CD4-positive, alpha-beta T cell treated with Interleukin-4 for 1 hour (primary cell): ENCODE measurements around the gene TBX4.

Experiments
- DNase-seq, 2 donors: peaks; one replicate each; pipeline ENCODE4 v3.0.0-alpha.2; 2020 to 2022

TBX4 gene

DNA sequence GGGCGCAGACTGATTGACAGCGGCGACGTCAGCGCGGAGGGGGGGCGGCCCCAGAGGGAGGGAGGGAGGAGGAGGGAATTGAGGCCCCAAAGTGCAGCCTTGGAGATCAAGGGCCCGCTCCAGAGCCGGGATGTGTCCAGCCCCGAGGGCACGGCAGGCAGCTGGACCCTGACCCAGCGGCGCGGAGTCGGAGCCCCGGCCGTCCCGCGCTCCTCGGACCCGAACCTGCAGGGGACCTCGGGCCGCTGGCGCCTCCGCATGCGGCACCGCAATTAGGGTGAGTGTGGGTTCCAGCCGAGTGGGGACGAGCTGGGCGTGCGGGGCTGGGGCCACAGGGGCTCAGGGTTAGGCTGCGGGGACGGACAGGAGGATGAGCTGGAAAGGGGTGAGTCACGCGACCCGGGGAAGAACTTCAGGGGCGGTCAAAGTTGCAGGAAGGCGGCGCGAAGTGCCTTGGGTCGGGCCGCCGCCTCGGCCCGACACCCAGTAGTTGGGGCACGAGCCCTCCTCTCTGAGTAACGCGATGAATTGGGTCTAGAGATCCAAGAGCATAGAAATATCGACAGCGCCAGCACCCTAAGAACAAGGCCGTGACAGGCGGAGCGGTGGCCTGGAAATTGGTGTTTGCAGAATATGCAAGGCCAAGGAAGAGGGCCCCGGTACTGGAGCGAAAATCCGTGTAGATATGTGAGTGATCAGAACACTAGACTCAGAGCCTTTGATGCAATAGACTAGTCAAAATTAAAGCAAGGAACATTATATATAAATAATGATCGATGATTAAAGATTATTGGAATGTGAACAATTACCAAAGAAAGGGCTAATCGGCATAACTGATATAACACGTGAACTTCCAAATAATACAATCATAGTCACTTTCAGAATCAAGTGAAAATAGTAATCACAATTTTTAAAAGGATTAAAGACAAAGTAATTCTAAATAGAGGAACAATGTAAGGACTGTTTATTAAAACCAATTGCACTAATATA lies at the start of gene TBX4:
TSS of gene TBX4 (plus strand) at position 122 of the 990 bp plus-strand sequence. CDS start 4,069 bp downstream, outside the sequence.
- no peak for DNase-seq

- no peak for DNase-seq
Measured at GRCh38 chr17:61402978-61403800, 49.0 kb upstream of the TBX4 start.

- DNase-seq: no peak
Measured at GRCh38 chr17:61403801-61404662, 48.2 kb upstream of the TBX4 start.

DNA sequence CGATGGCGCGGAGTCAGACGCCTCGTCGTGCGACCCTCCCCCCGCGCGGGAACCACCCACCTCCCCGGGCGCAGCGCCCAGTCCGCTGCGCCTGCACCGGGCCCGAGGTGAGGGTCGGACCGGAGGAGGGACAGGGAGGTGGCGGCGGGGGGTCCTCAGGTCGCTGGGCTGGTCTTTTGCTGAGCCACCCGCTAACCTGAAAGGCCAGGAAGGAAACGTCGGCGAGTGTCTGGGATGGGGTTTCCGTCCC lies 47.6 kb upstream of the TBX4 start:
- DNase-seq: no peak

DNA sequence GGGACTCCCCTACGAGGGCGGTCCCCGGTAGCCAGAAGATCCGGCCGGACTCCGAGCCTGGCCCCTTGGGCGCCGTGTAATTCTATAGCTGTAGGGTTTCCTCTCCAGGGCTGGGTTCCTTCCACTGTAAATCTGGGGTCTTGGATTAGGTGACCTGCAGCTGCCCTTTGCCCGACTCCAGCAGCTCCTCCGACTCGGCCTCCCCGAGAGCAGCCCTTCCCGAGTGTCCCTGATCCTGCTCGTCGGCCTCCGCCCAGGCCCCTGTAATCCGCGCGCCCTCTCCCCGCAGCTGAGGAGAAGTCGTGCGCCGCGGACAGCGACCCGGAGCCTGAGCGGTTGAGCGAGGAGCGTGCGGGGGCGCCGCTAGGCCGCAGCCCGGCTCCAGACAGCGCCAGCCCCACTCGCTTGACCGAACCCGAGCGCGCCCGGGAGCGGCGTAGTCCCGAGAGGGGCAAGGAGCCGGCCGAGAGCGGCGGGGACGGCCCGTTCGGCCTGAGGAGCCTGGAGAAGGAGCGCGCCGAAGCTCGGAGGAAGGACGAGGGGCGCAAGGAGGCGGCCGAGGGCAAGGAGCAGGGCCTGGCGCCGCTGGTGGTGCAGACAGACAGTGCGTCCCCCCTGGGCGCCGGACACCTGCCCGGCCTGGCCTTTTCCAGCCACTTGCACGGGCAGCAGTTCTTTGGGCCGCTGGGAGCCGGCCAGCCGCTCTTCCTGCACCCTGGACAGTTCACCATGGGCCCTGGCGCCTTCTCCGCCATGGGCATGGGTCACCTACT lies 47.1 kb upstream of the TBX4 start:
- no peak for DNase-seq

DNA sequence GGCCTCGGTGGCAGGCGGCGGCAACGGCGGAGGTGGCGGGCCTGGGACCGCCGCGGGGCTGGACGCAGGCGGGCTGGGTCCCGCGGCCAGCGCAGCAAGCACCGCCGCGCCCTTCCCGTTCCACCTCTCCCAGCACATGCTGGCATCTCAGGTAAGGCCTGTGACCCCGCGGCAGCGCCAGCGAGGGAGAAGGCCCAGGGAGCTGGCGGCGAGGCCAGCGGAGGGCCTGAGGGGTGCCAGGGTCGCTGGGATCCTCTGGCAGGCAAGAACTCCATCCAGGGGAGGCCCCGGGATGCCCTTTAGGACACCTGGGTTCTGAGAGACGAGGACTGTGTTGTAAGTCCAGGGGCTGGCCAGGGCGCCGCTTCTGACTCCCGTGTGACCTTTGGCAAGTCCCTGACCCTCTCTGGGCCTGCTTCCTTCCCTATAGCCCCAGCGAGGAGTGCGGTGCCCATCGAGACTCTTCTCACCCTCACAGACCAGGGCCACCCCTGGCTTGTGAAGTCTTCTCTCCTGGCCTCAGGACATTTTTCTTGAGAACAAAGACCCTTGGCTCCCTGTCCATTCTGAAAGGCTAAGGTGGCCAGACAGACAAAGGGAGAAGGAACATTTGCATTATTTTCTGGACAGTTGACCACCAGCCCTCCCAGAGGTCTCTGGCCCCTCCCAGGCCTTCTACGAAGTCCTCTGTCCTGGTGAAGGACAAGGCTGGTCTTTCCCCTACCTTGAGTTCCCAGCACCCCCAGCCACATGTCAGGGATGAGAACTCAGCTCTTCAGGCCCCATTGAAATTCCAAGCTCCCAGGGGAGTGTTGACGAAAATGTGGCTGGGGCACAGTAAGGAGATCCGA lies 46.3 kb upstream of the TBX4 start:
- DNase-seq: no peak

DNA sequence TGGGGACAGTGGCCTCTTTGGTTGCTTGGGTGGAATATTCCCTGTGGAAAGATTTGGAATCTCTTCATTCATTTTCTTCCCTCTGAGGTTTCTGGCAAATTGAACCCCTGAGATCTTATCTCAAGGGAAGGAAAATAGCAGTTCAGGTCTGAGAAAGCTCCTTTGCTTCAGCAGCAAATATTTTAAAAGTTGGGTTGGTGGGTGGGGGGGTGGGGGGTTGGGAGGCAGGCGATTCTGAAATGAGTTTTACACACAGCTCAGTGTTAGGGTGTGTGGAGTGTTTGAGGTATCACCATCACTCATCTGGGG lies 45.7 kb upstream of the TBX4 start:
- no peak for DNase-seq

DNA sequence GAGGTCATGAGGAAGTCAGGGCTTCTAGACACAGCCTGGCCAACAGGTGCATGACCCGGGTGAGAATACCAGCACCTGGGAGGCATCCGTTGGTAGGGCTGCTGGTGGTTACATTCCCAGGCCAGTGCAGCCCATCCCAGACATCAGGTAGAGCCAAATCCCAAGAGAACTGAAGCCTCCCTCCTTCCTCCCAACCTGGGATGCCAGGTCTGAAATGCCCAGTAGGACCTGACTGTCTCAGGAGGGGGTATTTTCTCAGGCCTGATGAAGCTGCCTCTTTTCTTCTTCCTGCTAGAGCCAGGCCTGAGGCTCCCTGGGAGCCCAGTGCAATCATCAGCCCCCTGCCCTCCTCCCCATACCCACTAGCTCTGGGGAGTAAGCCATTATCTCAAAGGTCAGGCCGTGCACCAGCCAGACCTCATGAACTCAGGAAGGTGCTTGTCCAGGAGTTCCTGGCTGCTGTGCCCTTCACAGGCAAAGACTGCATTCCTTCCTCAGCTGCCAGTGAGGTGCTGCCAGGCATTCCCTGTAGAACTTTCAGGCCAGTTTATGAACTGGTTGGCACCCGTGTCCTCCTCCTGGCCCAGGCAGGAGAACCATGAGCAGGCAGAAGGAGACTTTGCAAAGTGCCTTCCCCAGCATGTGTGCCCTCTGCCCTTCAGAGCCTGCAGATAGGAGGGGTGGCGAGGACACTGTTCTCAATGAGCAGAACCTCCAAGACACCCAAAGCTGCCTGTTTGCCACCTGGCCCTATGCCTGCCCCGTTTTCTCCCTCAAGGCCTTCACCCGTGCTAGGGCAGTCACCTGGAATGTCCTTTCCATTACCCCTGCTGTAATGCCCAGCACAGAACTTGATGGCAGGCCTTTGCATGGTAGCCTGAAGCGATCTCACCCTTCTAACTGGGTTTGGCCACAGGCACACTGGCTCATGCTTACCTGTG lies 45.0 kb upstream of the TBX4 start:
- DNase-seq: no peak

GRCh38 chr17:61408151-61409041 lies 43.8 kb upstream of the TBX4 start:
- no peak for DNase-seq

GRCh38 chr17:61409301-61410112 lies 42.7 kb upstream of the TBX4 start:
- DNase-seq: no peak

- DNase-seq: peak; percentile 74 to 78
Measured at GRCh38 chr17:61410141-61411010, 41.8 kb upstream of the TBX4 start.

- no peak for DNase-seq
Measured at GRCh38 chr17:61411011-61411260, 41.3 kb upstream of the TBX4 start.

DNA sequence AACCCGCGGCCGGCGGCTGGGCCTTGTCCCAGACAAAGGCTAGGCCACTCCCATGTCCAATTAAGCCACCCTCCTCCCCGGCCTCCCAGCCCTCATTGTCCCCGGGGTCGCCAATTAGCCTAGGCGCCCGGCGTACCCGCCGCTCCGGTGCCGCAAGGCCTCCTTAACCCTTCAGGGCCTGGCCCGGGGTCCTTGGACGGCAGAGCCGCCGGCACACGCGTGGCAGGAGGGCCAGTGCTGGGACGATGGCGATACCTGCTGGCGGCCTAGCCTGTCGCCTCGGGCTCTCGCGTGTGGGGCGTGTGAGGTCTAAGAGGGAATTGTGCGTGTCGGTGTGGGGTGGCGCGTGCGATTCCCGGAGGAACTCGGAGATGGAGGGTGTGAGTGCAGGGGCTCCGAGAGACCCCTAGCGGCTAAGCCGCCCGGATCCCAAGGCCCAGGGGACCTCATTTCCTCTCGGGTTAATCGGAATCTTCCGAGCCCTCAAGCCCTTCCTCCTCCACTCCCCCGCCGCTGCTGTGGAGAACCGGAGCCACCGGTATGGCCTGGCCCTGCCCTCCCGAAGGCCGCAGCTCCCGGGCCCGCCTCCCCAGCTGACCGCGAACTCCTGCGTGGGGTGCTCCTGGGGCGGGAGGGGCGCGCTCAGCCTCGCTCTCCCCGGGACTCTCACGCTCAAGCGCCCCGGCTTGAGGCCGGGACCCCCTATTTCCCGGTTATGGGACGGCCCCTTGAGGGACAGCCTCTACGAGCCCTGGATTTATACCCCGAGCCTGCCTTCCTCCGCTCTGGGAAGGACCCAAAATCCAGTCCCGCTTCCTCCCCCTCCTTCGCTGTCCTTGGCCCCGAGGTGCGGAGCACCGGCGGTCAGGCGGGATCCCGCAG lies 40.7 kb upstream of the TBX4 start:
- peak in 1 of 2 donors; percentile 12 for DNase-seq

DNA sequence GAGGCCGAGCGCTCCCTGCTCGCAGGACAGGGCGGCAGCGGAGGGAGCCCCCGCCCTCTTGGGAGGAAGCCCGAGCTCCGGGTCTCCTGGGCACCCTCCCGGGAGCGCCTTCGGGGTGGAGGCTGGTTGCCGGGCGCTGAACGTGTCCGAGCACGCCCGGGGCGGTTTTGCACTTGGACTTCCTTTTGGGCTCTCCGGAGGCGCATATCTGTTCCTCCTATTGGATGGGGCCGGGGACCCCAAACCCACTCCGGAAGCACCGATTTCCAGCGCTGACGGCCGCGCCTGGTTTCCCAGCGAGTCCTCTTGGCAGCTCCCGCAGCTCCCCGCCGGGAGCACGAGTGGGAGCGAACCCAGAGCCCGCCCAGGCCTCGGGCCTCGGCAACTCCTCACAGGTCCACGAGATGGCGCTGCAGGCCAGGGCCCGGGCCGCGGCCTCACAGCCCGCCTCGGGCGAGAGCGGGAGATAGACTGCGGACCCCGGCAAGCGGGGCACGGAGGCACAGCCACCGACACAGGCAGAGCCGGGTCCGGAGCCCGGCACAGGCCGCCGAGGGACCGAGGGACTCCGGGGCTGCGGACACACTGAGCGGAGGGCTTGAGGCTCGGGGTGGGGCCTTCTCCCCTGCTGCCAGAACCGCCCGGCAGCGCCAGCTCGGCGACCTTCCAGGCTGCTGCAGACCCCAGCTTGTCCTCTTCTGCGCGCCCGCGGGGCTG lies 39.9 kb upstream of the TBX4 start:
- DNase-seq: peak; percentile 77 to 78

GRCh38 chr17:61412860-61413660 lies 39.2 kb upstream of the TBX4 start:
- peak in 1 of 2 donors; percentile 5 for DNase-seq
